ENCODE measurements around the gene CRYBA1. TPM values are rescaled to one million over a fixed set of nuclear protein-coding genes. Genes with fewer than 3 reads are reported as not detected.
"Not testable (repeated sequence)": the region's sequence is repeated elsewhere in the genome, so short reads cannot be mapped to it uniquely, and the experiment has no call there.

CRYBA1 gene
- total RNA-seq, 1 experiment from 2014 or later: not detected

DNA sequence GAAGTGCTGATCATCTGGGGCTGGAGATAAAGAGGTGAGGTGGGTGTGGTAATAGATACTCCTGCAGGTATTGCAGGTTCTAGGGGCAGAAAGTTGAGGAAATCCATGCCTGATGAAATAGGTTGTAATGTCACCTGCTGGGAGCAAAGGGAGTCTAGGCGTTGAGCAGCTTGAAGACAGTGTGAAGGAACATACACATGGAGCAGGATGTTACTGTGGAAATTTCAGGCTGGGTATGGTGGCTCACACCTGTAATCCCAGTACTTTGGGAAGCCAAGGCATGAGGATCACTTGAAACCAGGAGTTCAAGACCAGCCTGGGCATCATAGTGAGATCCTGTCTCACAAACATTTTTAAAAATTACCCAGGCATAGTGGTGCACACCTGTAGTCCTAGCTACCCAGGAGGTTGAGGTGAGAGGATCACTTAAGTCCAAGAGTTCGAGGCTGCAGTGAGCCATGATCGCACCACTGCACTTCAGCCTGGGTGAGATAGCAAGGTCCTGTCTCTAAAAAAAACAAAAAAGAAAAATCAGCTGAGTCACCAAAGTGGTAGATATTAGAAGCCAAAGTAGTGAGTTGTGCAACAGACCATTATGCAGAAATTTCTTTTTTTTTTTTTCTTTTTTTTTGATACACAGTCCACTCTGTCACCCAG, 9.1 kb upstream of the CRYBA1 start:
- DNase-seq (ENCODE audit: low read depth): peak; percentile 19

DNA sequence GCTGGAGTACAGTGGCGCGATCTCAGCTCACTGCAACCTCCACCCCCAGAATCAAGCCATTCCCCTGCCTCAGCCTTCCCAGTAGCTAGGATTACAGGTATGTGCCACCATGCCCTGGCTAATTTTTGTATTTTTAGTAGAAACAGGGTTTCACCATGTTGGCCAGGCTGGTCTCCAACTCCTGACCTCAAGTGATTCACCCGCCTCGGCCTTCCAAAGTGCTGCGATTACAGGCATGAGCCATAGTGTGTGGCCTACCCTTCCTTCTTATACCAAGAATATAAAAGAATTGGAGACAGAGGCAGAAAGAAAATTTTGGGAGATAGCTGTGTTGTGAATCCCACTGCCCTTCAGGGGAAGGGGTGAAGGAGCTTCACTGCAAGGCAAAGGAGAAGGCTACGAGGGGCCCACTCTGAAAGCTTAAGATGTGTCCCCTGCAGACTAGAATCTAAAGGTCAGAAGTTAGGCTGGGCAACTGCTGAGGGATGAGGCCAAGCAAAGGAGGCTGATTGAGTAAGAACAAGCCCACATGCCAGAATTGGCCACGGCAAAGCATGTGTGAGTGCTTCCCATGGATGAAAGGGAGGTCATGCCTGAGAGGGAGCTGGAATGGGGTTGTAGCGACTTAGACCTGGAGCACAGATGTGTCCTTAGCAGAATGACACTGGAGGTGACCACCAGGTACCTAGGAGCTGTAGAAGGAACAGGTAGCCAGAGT, 8.4 kb upstream of the CRYBA1 start:
- DNase-seq (ENCODE audit: low read depth): peak; percentile 17

DNA sequence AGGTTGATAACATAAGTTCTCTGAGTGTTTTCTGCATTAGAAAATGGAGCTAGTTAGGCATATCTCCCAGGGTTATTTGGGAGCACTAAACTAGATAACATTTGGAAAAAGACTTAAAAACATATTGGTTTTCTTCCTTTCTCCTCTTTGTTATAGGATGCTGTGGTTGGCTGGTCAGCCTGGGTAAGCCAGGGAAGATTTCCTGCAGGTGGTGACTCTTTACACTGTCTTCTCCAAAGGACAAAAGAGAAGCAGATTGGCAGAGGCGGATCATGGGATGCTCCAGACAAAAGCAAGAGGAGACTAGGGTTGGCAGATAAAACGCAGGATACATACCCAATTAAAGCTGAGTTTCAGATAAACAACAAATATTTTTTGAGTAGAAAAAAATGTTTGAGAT, 6.2 kb upstream of the CRYBA1 start:
- peak; percentile 20 for DNase-seq (ENCODE audit: low read depth)

DNA sequence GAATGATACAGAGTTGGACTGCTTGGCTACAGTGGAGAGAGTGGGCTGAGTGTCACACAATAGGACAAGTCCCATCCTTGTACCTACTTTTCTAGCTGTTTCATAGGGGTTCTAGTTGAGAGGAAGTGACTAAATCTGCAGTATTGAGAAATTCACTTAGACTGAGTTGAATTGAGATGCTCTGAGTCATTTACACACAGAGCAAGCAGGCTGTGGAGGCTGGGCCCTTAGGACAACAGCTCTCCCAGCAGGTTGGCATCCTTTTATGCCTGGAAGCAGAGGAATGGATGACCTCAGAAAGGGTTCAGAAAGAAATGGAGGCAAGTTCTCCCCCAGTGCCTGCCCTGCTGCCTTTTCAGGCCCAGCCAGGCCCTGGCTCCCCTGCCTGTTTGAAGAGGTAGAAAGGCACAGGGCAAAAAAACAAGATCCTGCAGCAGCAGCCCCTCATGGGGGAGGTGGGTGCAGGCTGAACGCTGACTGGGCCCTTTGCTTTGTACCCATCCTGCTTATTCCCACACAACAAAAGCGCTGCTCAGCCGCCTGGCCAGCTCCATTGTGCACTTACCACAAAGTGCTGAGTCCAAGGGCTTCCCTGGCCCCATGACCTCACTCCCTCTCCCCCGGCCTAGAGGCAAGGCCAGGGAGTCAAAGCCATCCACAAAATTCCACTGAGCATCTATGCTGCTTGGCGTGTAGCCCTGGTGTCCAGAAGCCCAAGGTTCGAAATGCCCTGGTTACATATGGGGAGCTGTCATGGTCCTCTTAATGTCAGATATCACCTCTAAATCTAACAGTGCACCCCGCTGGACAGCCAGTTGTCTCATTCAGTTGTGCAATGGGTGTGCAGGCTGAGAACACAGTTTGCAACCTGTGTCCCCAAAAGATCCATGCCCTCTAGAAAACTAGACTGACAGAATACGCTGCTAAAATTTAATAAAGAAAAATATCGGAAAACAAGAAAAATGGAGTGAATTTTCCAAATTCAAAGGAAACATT, 5.4 kb upstream of the CRYBA1 start:
- DNase-seq (ENCODE audit: low read depth): peak; percentile 96

DNA sequence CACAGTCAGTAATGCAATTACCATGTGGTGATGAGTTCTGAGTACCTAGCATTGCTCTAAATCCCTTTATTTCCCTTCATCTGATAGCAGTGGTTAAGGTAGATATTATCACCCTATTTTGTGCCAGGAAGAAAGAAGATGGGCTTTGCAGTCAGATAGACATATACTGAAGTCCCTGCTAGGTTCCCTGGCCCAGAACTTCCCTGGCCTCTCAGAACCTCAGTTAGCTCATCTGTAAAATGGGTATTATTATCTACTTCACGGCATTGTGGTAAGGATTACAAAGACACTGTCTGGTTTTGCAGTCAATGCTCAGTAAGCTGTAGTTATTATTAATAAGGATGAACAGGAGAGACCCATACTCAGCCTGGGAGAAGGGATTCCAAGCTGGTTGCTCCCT, 4.6 kb upstream of the CRYBA1 start:
- DNase-seq (ENCODE audit: low read depth): no peak

DNA sequence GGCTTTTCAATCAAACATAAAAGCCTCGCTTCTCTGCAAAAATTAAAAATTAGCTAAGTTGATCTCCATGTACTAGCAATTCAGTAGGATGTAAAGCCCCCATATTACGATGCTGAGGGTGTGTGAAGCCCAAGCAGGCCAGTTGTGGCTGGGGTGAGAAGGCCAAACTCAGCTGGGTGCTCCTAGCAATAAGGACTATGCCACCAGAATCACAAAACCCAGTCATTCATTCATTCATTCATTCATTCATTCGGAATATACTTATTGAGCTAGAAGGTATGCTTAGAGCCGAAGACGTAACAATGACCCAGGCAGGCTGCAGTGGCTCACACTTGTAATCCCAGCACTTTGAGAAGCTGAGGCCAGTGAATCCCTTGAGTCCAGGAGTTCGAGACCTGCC, 3.9 kb upstream of the CRYBA1 start:
- DNase-seq (ENCODE audit: low read depth): no peak

DNA sequence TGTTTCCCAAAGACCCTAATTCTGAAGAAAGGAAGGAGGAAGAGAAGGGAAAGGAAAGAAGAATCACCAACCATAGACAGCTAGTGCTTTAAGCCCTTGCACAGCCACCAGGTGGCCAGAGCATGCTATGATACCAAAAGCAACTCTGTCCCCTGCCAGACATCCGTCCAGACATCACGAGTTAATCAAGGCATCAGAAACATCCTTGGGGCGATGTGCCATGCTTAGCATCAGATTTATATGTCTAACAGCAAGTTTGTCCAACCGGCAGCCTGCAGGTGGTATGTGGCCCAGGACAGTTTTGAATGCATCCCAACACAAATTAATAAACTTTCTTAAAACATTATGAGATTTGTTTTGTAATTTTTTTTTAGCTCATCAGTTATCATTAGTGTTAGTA, 2.9 kb upstream of the CRYBA1 start:
- peak; percentile 15 for DNase-seq (ENCODE audit: low read depth)

DNA sequence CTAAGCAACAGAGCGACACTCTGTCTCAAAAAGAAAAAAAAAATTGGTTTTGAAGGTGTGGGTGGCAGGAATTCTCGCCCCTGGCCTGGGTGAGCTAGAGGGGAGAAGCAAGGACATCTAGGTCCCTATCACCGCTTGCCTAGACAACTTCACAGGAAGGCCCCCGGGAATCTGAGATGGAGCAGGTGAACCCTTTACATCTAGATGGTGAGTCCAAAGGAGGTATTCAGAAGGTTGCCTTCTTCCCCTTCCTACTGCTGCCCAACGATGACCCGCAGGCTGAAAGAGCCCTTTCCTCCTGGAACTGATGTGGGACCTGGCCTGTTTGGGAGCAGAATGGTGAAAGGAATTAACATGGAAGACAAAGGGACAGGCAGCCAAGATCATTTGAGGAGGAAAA, 1.3 kb upstream of the CRYBA1 start:
- no peak for DNase-seq (ENCODE audit: low read depth)

DNA sequence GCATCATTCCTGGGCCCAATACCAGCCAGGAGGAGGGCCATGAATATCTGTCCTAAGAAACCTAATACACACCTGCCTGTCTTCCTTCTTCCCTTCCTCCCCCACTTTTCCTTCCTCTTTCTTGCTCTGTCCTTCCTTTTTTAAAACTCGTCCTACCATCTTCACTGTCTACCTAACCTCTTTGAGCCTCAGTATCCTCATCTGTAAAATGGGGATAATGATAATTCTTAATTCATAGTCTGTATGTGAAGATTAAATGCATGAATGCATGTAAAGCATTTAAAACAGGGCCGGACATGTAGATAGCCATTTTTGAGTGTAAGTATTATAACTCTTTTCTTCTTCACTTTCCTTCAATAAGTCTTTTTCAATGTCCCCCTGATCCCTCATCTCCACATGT, 560 bp downstream of the CRYBA1 start:
- no peak for DNase-seq (ENCODE audit: low read depth)

DNA sequence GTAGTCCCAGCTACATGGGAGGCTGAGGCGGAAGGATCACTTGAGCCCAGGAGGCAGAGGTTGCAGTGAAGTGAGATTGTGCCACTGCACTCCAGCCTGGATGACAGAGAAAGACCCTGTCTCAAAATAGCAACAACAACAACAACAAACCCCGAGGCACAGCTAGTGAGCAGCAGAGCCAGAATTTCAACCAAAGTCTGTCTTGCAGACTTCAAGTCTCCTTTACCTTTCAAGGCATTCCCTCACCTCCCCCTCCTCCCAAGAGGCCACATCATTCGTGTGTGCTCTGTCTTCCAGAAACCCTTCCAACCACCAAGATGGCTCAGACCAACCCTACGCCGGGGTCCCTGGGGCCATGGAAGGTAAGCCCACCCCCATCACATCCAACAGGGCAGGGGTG, 2.2 kb downstream of the CRYBA1 start:
- no peak for DNase-seq (ENCODE audit: low read depth)

DNA sequence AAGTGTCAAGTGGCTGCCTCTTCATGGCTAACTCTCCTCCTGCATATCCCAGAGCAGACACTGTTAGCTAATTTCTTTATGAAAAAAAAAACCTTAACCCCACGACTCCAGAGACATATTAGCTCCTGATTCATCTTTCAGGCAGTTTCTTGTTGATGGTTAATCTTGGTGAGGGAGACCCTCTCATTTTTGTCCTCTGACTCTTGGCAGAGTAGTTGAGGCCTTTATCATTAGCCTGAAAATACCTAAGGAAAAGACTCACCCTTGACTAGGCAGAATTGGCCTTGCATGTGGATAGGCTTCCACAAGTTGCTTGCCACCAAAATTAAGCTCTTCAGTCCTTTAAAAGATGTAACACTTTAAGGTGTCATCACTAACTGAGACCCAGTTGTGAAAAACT, 4.0 kb downstream of the CRYBA1 start:
- no peak for DNase-seq (ENCODE audit: low read depth)

DNA sequence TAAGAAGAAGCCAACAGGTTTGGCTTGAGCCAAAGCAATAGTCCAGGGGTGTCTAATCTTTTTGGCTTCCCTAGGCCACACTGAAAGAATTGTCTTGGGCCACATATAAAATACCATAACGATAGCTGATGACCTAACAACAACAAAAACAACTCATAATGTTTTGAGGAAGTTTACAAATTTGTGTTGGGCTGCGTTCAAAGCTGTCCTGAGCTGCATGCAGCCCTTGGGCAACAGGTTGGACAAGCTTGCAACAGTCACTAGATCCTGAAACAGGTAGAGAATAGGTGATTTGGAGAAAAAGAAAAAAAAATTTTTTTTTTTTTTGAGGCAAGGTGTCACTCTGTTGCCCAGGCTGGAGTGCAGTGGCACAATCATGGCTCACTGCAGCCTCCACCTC, 4.5 kb downstream of the CRYBA1 start:
- no peak for DNase-seq (ENCODE audit: low read depth)

DNA sequence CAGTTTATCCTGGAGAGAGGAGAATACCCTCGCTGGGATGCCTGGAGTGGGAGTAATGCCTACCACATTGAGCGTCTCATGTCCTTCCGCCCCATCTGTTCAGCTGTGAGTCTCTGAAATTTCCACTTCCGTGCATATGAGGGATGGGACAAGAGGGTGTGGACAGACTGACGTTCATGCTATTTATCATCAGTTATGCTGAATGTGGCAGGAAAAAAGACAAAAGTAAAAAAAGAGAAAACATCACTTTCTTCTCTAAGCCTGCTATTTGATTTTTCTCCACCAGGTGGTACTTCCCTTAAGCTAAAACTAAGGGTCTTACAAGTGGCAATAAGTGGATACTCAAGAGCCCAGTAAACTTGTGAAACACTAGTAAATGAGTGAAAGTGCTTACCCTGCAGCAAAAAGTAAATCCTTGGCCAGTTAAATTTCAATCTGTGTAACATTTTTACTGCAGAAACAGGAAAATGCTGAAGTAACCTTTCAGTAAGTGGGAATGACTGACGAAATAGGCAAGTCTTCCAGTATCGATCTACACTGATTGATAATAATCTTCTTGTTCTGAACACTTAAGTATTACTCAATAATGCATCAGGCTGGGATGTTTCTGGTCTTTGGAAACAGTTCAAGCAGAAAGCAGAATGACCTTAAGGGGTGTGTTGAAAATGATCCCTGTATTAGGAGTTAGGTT, 5.6 kb downstream of the CRYBA1 start:
- DNase-seq (ENCODE audit: low read depth): no peak

DNA sequence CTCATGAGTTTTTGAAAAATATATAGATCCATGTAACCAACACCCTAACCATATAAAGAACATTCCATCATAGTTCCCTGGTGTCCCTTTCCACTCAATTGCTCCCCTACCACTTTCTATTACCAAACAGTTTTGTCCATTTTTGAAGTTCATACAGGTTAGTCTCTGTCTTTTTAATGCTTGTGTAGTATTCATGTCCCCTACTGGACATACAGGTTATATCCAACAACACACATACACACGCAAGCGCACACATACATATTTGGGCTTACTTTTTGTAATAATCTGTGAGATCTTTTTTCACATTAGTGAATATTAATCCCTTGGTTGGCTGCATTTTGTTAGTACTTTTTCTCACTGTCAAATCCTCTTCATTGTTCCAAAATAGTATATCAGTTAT, 6.4 kb downstream of the CRYBA1 start:
- no peak for DNase-seq (ENCODE audit: low read depth)

DNA sequence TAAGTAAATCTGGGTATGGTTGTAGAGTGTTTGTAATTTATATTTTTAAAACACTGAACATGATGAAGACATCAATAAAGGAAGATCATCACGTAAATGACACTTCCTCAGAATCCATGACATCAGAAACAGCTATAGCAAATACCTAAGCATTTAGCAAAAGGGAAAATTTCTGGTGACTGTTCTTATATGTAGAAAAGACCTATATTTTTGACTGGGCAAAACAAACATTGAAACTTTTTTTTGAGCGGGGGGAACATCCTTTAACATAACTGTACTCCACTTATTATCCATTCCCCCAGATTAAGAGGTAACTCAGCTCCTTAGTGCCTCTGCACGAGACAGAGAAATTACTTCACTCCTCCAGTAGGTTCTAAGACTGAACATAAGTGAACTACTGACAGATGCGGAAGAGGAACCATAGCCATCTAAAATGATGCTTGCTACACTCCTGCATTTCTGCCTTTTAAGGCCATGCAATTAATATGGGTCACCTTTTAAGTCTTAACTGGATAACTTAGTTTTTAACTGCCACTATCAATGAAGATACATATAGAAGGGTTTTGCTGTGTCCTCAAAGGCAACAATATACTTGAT, 9.4 kb downstream of the CRYBA1 start:
- no peak for DNase-seq (ENCODE audit: low read depth)

DNA sequence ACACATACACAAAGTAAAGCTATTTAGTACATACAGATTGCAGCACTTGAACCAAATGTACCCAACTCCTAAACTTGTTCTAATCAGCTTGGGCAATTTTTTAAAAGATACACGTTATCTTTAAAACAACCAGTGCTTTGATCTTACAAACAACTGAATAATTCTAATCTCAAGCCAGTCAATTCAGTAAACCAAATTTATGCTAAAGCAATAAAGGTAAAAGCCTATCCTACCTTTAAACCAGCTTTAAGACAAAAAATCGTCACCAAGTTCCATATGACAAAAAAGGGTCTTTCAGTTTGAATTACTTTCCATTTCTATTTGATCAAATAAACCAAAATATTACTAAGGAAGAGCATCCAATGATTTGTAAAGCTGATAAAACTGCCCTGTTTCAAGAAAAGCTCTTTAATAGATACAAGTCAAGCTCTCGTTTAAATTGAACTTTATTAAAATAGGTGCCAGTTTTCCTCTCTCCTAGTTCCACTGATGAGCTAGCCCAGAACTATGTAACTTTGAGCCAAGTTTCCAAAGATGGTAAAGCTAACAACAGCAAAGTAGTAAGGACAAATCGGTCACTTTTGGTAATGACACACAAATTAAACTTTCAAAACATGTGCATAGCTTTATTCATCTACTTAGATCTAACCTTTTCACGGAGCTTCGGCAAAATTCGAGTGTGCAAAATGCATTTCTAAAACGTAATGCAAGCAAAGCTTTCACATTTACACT, 10.2 kb downstream of the CRYBA1 start:
- DNase-seq (ENCODE audit: low read depth): no peak

DNA sequence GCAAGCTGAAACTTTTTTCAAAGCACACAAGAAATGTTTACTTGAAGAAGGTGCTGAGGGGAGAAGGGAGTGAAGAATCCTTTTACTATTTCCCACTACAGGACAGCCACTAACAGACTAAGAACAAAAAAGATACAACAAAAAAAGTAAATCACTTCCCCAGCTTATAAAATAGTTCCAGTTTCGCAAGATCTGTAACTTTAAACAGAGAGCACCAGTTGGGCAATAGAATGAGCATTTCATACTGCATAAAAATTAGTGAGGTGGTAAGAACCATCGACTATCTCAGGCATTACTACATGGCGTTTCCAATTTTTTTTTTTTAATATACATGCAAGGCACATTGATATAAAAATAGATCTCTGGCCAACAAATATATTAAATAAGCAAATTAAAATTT, 11.1 kb downstream of the CRYBA1 start:
- DNase-seq (ENCODE audit: low read depth): no peak

DNA sequence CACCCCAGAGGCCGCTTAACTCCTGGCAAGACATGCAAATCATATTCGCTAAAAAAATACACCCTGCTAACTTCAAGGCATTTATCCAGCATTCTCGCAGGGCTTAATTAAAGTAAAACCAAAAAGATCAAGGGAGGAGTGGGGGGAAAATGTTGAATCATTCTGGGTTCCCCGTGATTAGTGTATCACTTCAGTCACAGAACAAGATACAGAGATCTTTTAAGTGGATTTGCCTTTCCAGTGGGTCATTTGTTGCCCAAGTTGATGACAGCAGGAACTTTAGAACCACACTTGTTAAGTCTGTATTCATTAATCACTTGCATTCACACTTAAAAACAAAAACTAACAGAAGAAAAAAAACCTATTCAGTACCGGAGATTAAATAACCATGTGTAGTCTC, 17.3 kb downstream of the CRYBA1 start:
- no peak for DNase-seq (ENCODE audit: low read depth)

DNA sequence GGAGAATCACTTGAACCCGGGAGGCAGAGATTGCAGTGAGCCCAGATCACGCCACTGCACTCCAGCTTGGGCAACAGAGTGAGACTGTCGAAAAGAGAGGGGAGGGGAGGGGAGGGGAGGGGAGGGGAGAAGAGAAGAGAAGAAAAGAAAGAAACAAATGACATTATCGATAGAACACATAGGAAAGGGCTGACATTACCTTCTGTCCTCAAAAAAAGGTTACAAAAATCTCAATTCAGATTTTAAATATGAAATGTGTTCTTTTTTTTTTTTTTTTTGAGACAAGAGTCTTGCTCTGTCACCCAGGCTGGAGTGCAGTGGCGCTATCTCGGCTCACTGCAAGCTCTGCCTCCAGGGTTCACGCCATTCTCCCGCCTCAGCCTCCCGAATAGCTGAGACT, 25.3 kb downstream of the CRYBA1 start:
- DNase-seq (ENCODE audit: low read depth): not testable (repeated sequence)

DNA sequence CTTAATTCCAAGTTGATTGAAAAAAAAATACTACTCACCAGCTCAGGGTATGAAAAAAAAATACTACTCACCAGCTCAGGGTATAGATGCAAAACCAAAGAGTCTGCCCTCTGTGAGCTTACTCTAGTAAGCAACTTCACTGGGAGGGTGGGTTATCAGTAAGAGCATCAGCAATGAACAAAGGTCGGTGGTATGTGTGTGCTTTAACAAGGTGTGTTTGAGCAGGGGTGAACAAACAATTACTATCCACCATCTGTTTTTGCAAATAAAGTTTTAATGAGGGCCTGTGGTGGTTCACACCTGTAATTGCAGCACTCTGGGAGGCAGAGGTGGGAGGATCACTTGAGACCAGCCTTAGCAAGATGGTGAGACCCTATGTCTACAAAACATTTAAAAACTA, 27.3 kb downstream of the CRYBA1 start:
- DNase-seq (ENCODE audit: low read depth): no peak

DNA sequence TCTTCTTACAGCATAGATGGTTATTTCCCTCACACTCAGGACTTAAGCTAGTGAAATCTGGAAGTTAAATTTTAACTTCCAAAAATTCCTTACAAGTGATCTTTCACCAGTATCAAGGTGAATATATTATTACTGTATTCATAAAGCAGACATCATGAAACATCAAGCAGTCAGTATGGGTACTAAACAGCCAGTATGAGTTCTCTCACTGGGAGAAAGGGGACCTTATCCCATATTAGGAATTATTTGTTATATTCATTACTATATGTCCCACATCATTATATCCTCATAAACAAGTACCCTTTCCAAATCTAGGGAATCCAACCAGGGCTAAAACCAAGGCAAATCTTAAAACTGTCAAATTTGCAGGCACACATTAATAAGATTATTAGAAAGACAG, 32.0 kb downstream of the CRYBA1 start:
- DNase-seq (ENCODE audit: low read depth): no peak
